ENCODE measurements around the gene DPP7.
"Not testable (repeated sequence)": the region's sequence is repeated elsewhere in the genome, so short reads cannot be mapped to it uniquely, and the experiment has no call there.

Gene DPP7

DNA sequence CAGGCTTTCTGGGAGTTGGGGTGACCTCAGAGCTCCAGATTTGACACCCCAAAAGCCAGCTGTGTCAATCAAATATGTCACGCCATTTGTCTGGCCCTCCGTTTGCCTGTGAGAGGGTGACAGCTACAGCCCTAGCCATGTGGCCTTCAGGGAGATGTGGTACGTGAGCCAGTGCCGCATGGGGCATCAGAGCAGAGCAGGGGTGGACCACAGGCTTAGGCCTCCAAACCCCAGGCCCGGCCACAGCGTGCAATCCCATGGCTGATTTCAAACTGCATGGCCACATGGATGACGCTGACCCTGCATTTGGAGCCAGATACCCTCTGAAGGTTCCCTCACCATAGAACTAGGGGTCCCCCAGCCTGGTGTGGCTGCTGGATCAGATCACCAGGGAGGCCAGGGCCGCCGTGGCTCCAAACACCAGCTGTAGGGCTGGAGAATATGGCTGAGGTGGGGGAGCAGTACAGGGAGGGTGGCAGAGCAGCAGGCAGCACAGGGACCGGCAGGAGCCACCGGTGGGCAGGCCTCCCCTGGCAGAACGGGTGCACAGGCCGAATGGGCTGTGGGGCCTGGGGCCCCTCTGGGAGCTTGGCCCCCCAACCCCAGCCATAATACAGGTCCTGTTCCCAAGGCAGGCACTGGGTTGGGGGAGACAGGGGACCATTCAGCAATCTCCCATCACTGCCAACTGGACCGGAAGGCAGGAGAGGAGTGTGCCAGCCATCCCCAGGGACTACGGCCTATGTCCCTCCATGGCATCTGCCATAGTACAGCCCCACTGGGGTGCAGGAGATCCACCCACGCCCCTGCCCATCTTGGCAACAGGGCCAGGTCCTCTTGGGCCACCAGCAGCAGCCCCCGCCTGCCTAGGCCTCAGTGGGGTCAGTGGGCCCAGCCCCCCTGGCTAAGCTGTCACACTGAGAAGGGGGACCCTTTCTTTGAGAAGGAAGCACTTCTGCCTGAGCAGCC lies 45.7 kb downstream of the DPP7 start:
- DNase-seq: no peak

DNA sequence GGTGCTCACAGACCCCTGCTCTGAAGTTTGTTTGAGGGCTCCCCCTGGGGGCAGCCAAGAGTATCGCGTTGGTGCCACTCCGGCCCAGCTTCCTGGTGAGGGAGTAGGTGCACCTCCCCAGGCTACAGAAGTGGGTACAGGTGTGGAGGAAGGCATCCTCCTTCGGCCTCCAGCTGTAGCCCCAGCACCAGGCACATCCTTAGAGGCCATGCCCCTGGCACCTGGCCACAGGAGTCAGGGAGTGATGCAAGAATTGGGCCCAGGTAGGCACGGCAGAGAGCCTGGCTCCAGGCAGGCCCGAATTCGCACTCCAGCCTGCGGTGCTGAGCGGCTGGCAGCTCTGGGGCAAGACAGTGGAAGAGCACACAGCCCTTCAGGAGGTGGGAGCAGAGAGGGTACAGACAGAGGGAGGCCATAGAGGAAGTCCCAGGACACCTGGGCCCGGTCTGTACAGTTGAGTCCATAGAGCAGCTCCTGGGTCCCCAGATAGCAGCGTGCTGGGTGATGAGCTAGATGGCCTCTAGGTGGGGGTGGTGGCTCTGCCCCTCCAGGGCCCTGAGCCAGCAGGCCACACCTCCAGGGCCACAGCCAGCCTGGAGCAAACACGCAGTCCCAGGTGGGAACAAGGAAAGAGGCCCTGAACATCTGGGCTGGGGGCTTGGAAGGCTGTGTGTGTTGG lies 46.5 kb downstream of the DPP7 start:
- DNase-seq: peak; percentile 86

DNA sequence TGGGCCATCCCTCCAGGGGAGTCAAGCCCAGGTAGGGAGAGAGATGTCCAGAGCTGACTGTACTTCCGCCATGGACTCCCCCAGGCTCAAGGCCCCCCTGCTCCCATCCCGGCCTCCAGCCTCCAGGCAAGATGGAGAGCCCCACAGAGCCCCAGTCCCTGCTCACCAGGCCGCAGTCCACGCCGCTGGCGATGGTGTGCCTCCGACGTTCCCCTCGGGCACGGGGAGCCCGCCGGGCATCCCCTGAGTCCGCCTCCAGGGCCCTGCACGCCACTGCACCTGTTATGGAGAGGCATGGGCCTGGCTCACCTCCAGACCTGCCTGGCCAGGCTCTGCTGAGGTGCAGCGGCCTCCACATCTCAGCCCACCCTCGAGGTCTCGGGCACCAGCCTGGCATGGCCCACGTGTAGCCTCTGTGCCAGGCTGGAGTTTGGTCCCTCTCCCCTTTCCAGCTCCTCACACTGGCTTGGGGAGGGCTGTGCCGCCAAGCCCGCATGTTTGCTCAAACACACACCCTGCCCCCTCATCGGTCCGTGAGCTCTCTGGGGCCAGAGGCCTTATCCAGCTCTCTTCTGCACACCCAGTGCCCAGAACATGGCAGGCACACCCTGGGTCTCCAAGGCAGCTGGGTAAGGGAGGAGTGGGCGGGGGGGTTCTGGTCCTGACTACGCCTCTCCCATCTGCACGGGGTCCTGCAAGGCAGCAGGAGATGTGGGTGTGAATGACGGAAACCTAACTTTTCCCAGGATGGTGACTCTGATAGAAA lies 48.3 kb downstream of the DPP7 start:
- no peak for DNase-seq

DNA sequence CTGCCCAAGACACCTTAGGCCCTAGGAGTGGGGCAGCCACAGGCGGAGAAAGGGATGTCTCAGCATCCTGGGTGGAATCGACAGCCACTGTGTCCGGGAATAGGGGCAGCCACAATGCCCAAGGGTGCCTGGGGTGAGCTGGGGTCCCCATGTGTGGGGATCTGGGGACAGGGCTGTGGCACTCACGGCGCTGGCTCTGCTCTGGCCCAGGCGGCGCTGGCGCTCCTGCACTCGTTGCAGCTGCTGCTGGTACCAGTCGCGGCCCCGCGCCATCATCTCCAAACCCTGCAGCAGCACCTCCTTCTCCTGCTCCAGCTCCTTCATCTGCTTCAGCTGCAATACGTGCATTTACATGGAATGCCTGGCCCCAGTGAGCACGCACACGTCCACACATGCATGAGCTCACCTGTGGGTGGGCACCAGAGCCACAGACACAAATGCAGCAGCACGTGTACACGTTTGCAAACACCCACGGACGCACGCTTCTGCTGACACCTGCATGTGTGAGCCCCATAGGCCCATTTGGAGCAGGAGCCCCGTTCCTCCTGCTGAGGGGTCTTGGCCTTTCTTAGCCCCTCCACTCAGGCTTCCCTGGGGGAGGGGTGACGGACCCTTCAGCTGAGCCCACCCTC lies 49.1 kb downstream of the DPP7 start:
- DNase-seq: no peak

DNA sequence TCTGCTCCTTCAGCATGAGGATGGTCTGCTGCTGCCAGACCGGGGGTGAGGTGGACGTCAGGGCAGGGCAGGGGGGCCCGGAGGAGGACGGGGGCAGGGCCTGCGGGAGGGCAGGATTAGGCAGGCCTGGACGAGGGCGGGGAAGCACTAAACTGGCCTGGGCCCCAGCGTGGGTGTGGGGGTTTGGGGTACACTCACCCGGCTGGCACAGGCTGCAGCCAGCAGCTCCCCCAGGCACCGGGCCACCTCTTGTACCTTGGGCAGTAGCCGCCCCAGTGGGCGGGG lies 49.7 kb downstream of the DPP7 start:
- DNase-seq: no peak

DNA sequence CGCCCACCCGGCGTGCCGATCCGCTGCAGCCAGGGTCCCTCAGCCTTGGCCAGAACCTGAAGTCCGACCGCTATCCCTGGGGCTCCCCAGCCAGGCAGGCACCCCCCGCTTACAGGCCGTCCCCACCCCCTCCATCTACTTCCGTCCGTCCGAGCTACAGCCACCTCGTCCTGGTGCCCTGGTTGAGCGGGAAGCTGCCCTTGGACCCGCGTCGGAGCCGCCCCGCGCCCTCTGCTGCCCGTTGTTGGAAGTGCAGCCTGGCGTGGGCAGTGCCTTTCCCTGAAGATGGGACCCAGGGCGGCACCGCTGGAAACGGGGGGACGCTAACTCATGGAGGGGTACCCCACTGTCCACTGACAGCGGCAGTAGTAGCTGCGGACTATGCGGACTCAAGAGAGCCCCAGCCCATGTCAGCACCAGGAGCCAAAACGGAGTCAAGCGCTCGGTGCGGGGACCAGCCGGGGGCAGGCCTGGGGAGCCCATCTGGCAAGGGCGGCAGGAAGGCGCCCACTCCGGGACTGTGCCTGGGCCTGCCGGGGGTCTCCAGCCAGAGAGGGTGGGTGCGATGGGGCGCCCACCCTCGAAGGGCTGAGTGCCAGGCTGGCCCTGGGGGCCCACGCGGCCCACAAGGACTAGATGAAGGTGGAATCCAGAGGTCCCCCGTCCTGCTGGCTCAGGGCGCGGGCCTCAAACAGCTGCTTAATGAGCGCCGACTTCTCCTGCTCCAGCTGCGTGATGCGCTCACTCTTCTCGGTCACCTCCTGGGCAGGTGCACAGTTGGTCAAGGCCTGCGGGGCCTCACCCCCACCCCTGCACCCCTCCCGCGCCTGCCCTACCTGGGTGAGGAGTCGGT lies 50.3 kb downstream of the DPP7 start:
- peak; percentile 57 for DNase-seq

DNA sequence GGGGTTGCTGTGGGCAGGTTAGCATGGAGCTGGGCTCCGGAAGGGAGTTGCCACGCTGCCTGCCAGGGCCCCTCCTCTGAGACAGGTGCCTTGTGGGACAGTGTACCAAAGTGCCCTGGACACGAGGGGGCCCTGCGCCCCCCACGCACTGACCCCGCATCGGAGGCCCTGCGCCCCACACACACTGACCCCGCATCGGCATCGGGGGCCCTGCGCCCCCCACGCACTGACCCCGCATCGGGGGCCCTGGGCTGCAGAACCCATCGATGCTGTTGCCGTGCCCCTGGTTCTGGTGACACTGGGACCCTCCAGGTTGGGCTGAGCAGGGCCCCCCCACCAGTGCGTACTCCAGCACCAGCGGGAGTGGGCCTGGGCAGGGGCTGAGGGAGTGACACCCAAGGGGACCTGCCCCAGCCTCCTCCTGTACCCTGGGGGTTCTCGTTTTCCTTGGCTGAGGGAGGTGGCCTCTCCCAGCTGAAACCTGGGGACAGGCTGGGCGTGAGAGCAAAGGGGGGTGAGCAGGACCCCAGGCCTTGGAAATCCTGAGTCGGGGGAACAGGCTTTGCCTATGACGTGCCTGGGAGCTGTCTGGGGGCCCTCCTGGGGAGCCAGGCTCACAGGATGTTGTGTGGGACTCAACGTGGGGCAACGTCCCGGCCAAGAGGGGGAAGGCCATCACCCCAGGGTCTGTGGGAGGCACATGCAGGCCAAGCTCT lies 51.1 kb downstream of the DPP7 start:
- no peak for DNase-seq

DNA sequence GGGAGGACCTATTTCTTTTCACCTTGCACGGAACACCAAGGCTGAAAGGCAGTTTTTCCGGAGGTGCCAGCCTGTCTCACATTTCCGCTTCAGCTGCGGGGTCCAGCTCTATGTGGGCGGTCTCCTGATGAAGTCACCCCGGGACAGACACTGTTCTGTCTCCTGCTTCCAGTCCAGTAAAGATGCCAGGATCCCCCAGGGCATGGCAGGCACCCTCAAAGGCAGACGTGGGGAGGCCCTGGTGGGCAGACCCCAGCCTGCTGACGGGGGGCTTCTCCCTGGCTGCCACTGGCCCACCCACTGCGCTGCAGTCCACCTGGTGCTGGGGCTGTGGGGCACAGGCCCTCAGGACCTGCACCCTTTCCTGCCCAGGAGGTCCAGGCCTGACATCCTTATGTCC lies 51.7 kb downstream of the DPP7 start:
- not testable (repeated sequence) for DNase-seq

DNA sequence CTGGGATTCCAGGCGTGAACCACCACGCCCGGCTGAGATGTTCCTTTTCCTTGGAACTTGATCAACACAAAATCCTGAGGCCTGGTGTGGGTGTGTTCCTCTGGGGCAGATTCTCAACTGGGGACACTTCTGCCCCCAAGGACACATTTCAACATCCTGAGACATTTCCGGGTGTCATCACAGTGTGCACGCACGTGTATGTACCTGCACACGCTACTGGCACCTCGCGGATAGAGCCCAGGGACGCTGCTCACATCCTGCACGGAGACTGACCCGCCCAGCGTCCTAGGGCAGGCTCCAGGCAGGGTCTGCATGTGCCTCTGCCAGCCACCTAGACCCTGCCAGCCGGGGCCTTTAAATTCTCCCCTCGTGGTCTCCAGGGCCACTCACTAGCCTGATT lies 52.1 kb downstream of the DPP7 start:
- no peak for DNase-seq
